ENCODE results near the gene PTPRH.
A peak's percentile ranks its signal among the peaks of the same experiment; 100 is the strongest.

PTPRH gene

GRCh38 chr19:55208880-55209692 is at the start of gene PTPRH:
Gene PTPRH, minus strand, starts transcription at chr19:55209501. Its CDS starts 68 bp downstream, at chr19:55209433.
- Histone ChIP-seq H3K4me3 (ENCODE audit: low read depth in 1 of 2, low read length in 1 of 2) (no peak within 1 kb of the TSS), H3K27ac (no peak within 1 kb of the TSS), H3K27me3 (peaks cover 46% of the 10 kb centered on the region), H3K36me3 (no peaks in the 10 kb centered on the region), H3K4me1 (ENCODE audit: control insufficient read depth in 1 of 2, insufficient read depth in 1 of 2, low read depth in 1 of 2, low read length in 1 of 2) (no peaks in the 10 kb centered on the region), H3K9me3 (no peaks in the 10 kb centered on the region)
- no peak for TF ChIP-seq CTCF (IDR thresholded peaks at IDR 0.05)

GRCh38 chr19:55258476-55258827 is 49.2 kb upstream of the PTPRH start:
- Histone ChIP-seq H3K27me3 (no peaks in the 10 kb centered on the region), H3K4me1 (ENCODE audit: control insufficient read depth in 1 of 2, insufficient read depth in 1 of 2, low read depth in 1 of 2, low read length in 1 of 2) (peaks cover 52 to 55% of the 10 kb centered on the region in 2 experiments)

GRCh38 chr19:55257461-55258420 is 48.4 kb upstream of the PTPRH start:
- no peak for TF ChIP-seq CTCF (IDR thresholded peaks at IDR 0.05)
- Histone ChIP-seq H3K4me3 (ENCODE audit: low read depth in 1 of 2, low read length in 1 of 2) (peak overlapping the region; percentile 86 to 88), H3K9me3 (no peaks in the 10 kb centered on the region), H3K27ac (peak overlapping the region; percentile 93), H3K4me1 (ENCODE audit: control insufficient read depth in 1 of 2, insufficient read depth in 1 of 2, low read depth in 1 of 2, low read length in 1 of 2) (peaks cover 59 to 62% of the 10 kb centered on the region in 2 experiments), H3K27me3 (no peaks in the 10 kb centered on the region), H3K36me3 (no peaks in the 10 kb centered on the region)

More at GRCh38 chr19:55258476-55258827, 49.2 kb upstream of the PTPRH start:
- Histone ChIP-seq H3K27ac (peak overlapping the region; percentile 93), H3K9me3 (no peaks in the 10 kb centered on the region), H3K4me3 (ENCODE audit: low read depth in 1 of 2, low read length in 1 of 2) (peak overlapping the region; percentile 86 to 88), H3K36me3 (no peaks in the 10 kb centered on the region)
- TF ChIP-seq CTCF (IDR thresholded peaks at IDR 0.05) = no peak

GRCh38 chr19:55256562-55257460 is 47.5 kb upstream of the PTPRH start:
- TF ChIP-seq CTCF (IDR thresholded peaks at IDR 0.05) = no peak
- no peaks in the 10 kb centered on the region for H3K36me3 ChIP-seq
- peak overlapping the region; percentile 93 for H3K27ac ChIP-seq
- H3K4me3 ChIP-seq (ENCODE audit: low read depth in 1 of 2, low read length in 1 of 2) = peak overlapping the region; percentile 86 to 88
- H3K27me3 ChIP-seq = no peaks in the 10 kb centered on the region
- peaks cover 69 to 72% of the 10 kb centered on the region in 2 experiments for H3K4me1 ChIP-seq (ENCODE audit: control insufficient read depth in 1 of 2, insufficient read depth in 1 of 2, low read depth in 1 of 2, low read length in 1 of 2)
- H3K9me3 ChIP-seq = no peaks in the 10 kb centered on the region
